Measurements from ENCODE around the gene CAMK1D.

Gene CAMK1D

GRCh38 chr10:12403119-12403518, 53.8 kb downstream of the CAMK1D start:
- no peak for DNase-seq

- DNase-seq: no peak
Observed at GRCh38 chr10:12405342-12406320, 56.3 kb downstream of the CAMK1D start.

GRCh38 chr10:12406764-12407400, 57.5 kb downstream of the CAMK1D start:
- DNase-seq: no peak

- no peak for DNase-seq
Observed at GRCh38 chr10:12408472-12408871, 59.1 kb downstream of the CAMK1D start.

GRCh38 chr10:12409161-12409560, 59.8 kb downstream of the CAMK1D start:
- no peak for DNase-seq

GRCh38 chr10:12409613-12410012, 60.3 kb downstream of the CAMK1D start:
- no peak for DNase-seq

- peak in 2 of 5 experiments; percentile 45 to 77 for DNase-seq
Observed at GRCh38 chr10:12412666-12413368, 63.5 kb downstream of the CAMK1D start.

GRCh38 chr10:12413369-12413711, 64.0 kb downstream of the CAMK1D start:
- peak in 1 of 5 experiments; percentile 41 for DNase-seq

- no peak for DNase-seq
Observed at GRCh38 chr10:12414278-12414989, 65.1 kb downstream of the CAMK1D start.

- DNase-seq: no peak
Observed at GRCh38 chr10:12416344-12417050, 67.2 kb downstream of the CAMK1D start.

GRCh38 chr10:12417331-12417730, 68.0 kb downstream of the CAMK1D start:
- no peak for DNase-seq

GRCh38 chr10:12418000-12418399, 68.7 kb downstream of the CAMK1D start:
- DNase-seq: no peak

GRCh38 chr10:12418725-12419261, 69.4 kb downstream of the CAMK1D start:
- DNase-seq: no peak

- DNase-seq: peak in 3 of 5 experiments; percentile 20 to 80 (median 47)
Observed at GRCh38 chr10:12419262-12419847, 70.0 kb downstream of the CAMK1D start.

GRCh38 chr10:12420530-12421120, 71.3 kb downstream of the CAMK1D start:
- DNase-seq: no peak

- DNase-seq: no peak
Observed at GRCh38 chr10:12422189-12422588, 72.8 kb downstream of the CAMK1D start.

GRCh38 chr10:12423896-12424295, 74.5 kb downstream of the CAMK1D start:
- no peak for DNase-seq

- no peak for DNase-seq
Observed at GRCh38 chr10:12427276-12427675, 77.9 kb downstream of the CAMK1D start.

GRCh38 chr10:12428447-12429135, 79.2 kb downstream of the CAMK1D start:
- DNase-seq: no peak

- no peak for DNase-seq
Observed at GRCh38 chr10:12430406-12430982, 81.1 kb downstream of the CAMK1D start.

Data from T-helper 2 cell (primary cell).